SIG-M5 treated with dmso at 0.1 percent for 504 hours (cell line): Measurements from ENCODE around the gene ORC1.

Experiments used
- DNase-seq: peaks from one replicate; lab custom pipeline; 2025; ENCODE audit not compliant: unreplicated experiment; lab: John Stamatoyannopoulos, UW

ORC1 gene

DNA sequence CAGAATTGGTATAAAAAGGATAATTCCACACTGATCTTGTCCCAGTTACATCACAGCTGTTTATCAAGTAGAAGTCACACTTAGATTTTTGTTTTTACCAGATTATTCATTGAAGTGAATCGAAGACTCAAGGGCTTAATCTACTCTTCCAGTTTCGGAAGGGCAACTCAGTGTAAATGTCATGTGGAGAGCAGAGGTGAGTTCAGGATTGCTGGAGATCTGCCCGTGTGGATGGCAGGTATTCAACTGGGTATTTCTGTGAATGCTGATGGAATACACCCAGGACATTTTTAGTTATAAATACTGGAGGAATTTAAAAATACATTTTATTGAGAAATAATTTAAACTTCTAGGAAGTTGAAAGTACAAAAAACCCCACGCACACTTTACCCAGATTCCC is 57.6 kb downstream of the ORC1 start:
- no peak for DNase-seq

- no peak for DNase-seq
Measured at GRCh38 chr1:52345252-52345651, 59.0 kb downstream of the ORC1 start.

GRCh38 chr1:52343979-52344378 is 60.2 kb downstream of the ORC1 start:
- no peak for DNase-seq

- DNase-seq = no peak
Measured at GRCh38 chr1:52341655-52342260, 62.5 kb downstream of the ORC1 start.

DNA sequence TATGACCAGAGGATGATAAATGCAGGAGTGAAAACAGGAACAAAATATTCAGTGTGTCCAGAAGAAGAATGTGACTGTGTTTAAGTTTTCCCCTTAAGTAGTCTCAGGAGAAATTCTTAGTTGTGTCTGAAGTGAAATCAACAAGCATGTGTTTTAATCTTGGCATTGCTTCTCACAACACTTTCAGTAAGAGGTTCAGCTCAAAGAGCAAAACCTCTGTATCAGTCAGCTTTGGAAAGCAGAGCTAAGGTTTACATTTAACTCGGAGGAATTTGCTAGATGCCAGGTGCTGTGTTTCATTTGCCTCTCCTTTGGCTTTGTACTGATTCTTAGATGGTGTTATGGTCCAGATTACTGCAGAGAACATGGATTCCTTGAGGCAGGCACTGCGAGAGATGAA is 66.8 kb downstream of the ORC1 start:
- DNase-seq = no peak

DNA sequence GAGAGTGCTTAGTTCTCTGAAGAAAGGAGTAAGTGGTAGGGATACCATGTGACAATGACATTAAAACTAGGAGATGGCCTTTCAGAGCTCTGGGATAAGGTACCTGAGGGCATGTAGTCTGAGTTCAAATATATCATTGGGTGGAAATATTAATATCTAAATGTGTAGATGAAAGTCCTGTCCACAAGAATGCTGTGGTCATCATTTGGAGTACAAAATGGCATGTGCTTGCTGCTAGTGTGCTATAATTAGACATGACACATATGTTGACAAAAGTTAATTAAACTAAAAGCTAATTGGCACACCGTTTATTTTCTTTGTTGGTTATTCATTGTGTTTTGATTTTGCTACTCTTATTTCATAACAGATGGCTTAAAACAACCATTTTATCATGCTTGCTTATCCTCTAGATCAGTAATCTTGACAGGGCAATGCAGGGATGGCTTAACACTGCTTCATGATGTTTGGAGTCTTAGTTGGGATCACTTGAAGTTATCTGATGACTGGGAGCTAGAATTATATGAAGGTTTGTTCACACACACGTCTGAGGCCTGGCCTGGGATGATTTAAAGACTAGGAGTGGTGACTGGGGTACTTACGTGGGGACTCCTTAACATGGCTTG is 69.2 kb downstream of the ORC1 start:
- DNase-seq = no peak

DNA sequence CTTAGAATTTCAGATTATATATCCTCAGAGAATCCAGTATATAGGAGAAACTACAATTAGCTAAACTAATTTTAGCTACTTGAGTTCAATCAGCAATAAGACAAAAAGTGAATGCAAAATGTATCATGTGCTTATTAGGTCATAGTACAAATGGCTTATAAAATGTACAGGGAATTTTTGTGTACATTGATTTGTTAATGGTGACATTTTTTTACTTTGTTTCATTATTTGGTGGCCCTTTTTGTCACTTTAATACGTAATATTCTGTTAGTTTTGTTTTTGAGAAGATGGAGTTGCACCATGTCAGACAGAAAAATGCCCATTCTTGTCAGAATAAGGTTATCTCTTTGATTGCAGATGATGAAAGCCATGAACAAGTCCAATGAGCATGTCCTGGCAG is 71.8 kb downstream of the ORC1 start:
- no peak for DNase-seq

- no peak for DNase-seq
Measured at GRCh38 chr1:52328615-52329014, 75.6 kb downstream of the ORC1 start.

DNA sequence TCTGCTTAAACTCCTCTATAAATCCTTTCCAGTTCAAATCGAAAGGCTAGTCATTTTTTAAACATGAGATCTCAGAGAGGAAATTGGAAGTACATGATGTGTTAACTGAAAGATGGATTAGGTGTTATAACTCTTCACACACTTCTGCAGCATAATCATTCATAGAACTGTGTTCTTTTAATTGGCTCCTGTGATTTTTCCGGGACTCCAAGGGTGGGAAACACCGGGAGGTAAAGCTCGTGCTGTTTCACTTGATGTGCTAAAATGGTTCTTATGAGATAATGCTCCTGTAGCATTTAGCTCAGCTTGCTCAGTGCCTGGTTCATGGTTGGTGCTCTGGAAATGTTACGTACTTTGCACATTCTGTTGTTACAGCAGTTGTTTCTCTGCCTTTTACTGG is 78.4 kb downstream of the ORC1 start:
- no peak for DNase-seq

- no peak for DNase-seq
Measured at GRCh38 chr1:52323731-52324130, 80.5 kb downstream of the ORC1 start.
